Measurements from ENCODE around the gene ROR2.

DNA sequence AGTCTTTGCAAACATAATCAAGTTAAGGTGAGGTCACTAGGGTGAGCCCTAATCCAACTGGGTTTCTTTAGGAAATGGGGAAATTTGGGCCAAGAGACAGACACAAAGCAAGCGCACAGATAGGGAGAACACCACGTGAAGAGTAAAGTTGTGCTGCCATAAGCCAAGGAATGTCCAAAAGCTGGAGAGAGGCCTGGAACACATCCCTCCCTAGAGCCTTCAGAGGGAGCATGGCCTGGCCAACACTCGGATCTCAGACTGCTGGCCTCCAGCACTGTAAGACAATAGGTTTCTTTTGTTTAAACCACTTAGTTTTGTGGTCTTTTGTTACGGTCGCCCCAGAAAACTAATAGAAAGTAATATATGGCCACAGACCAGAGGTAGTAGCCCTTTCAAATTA is 8.1 kb upstream of the ROR2 start:
- no peak for TF ChIP-seq POLR2A (IDR thresholded peaks at IDR 0.05)
- TF ChIP-seq, protein P1, sequence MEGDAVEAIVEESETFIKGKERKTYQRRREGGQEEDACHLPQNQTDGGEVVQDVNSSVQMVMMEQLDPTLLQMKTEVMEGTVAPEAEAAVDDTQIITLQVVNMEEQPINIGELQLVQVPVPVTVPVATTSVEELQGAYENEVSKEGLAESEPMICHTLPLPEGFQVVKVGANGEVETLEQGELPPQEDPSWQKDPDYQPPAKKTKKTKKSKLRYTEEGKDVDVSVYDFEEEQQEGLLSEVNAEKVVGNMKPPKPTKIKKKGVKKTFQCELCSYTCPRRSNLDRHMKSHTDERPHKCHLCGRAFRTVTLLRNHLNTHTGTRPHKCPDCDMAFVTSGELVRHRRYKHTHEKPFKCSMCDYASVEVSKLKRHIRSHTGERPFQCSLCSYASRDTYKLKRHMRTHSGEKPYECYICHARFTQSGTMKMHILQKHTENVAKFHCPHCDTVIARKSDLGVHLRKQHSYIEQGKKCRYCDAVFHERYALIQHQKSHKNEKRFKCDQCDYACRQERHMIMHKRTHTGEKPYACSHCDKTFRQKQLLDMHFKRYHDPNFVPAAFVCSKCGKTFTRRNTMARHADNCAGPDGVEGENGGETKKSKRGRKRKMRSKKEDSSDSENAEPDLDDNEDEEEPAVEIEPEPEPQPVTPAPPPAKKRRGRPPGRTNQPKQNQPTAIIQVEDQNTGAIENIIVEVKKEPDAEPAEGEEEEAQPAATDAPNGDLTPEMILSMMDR (IDR thresholded peaks at IDR 0.05) = no peak

Data from Peyer's patch (tissue), 4 donors.